ENCODE results near the gene OR10J1.

DNA sequence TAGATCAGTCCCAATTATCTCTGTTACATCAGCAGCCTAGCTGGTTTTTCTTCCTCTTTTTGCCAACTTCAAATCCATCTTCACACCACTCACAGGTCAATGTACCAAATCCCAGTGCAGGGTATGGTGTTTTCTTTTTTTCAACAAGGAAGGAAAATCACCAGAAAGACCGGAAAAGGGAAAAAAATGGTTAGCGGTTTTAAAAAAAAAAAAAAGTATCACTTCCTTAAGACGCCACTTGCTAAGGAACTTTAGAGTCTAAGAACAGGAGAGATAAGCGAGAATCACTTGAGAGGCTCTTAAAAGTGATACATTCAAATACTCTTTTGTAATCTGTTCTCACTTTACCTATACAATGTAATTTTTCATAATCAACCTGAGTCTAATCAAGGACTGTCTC, 3.1 kb upstream of the OR10J1 start:
- TF ChIP-seq, protein P1, sequence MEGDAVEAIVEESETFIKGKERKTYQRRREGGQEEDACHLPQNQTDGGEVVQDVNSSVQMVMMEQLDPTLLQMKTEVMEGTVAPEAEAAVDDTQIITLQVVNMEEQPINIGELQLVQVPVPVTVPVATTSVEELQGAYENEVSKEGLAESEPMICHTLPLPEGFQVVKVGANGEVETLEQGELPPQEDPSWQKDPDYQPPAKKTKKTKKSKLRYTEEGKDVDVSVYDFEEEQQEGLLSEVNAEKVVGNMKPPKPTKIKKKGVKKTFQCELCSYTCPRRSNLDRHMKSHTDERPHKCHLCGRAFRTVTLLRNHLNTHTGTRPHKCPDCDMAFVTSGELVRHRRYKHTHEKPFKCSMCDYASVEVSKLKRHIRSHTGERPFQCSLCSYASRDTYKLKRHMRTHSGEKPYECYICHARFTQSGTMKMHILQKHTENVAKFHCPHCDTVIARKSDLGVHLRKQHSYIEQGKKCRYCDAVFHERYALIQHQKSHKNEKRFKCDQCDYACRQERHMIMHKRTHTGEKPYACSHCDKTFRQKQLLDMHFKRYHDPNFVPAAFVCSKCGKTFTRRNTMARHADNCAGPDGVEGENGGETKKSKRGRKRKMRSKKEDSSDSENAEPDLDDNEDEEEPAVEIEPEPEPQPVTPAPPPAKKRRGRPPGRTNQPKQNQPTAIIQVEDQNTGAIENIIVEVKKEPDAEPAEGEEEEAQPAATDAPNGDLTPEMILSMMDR (conservative IDR thresholded peaks at IDR 0.05; ENCODE audit: low read length) = no peak
- TF ChIP-seq EZH2phosphoT487 (IDR thresholded peaks at IDR 0.05; ENCODE audit: borderline replicate concordance) = no peak
